Upper lobe of left lung (tissue), 4 donors: ENCODE results near the gene PTPRN2.

Experiments used
- POLR2A ChIP-seq, 4 donors: fragments of 450-650 bp; IDR thresholded peaks; one replicate each; pipeline ENCODE4 v1.5.1; 2016 to 2017; ENCODE audit warnings: antibody characterized with exemption in 4 of 4, mild to moderate bottlenecking in 2 of 4
- TF ChIP-seq, protein P1 (sequence below), 6 experiments: fragments of 450-650 bp in 4 of 6; fragments of 200-600 bp in 2 of 6; sonication (generic) in 2 of 6; IDR thresholded peaks; one replicate each; pipeline ENCODE4 v1.5.1; 2016 to 2019; ENCODE audit warnings: antibody characterized with exemption in 6 of 6

DNA sequence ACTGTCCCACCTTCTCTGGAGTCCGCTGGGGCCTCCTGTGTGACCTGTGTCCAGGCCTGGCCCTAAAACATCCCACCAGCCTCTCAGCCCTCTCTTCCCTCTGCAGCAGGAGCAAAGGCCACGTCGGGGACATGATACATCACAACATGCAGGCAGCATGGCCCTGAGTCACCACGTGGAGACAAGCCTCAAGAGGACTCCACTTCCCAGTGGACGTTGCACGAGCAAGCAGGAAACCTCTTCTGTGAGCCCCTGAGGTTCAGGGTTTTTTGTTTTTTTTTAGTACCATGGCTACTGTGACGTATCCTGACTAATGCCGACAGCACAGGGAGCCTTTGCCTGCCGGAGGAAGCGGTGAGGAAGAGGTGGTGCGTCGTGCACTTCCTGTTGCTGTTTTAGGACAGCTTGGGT lies 1084.9 kb downstream of the PTPRN2 start:
- TF ChIP-seq, protein P1, sequence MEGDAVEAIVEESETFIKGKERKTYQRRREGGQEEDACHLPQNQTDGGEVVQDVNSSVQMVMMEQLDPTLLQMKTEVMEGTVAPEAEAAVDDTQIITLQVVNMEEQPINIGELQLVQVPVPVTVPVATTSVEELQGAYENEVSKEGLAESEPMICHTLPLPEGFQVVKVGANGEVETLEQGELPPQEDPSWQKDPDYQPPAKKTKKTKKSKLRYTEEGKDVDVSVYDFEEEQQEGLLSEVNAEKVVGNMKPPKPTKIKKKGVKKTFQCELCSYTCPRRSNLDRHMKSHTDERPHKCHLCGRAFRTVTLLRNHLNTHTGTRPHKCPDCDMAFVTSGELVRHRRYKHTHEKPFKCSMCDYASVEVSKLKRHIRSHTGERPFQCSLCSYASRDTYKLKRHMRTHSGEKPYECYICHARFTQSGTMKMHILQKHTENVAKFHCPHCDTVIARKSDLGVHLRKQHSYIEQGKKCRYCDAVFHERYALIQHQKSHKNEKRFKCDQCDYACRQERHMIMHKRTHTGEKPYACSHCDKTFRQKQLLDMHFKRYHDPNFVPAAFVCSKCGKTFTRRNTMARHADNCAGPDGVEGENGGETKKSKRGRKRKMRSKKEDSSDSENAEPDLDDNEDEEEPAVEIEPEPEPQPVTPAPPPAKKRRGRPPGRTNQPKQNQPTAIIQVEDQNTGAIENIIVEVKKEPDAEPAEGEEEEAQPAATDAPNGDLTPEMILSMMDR (IDR thresholded peaks at IDR 0.05): no peak
- TF ChIP-seq POLR2A (IDR thresholded peaks at IDR 0.05): no peak
